Neural progenitor cell (in vitro differentiated cells): ENCODE data around the gene PLB1. TPM values are rescaled to one million over a fixed set of nuclear protein-coding genes. Genes with fewer than 3 reads are reported as not detected.

Experiments used
- DNase-seq: peaks from one replicate; pipeline ENCODE4 v3.0.0-alpha.2; 2016; ENCODE audit warnings: low spot score
- H2AFZ ChIP-seq: fragments of 200-600 bp; sonication (generic); replicated peaks from 2 replicates; pipeline ENCODE4 v1.6.1; 2016; ENCODE audit warnings: antibody characterized with exemption
- H3F3A ChIP-seq: fragments of 200-600 bp; sonication (generic); 2 replicates; pipeline ENCODE4 v1.6.1; 2016; ENCODE audit warnings: antibody characterized with exemption, low read depth
- H3K27ac ChIP-seq: fragments of 200-600 bp; sonication (generic); 2 replicates; pipeline ENCODE4 v1.5.1; 2016; ENCODE audit warnings: mild to moderate bottlenecking
- H3K27me3 ChIP-seq: fragments of 200-600 bp; sonication (generic); 2 replicates; pipeline ENCODE4 v1.6.1; 2016; ENCODE audit warnings: mild to moderate bottlenecking, moderate library complexity
- H3K36me3 ChIP-seq: fragments of 200-600 bp; sonication (generic); 2 replicates; pipeline ENCODE4 v1.5.1; 2016
- H3K4me1 ChIP-seq: fragments of 200-600 bp; sonication (generic); 2 replicates; pipeline ENCODE4 v1.6.1; 2016; ENCODE audit warnings: mixed run types
- H3K4me2 ChIP-seq: fragments of 200-600 bp; sonication (generic); 2 replicates; pipeline ENCODE4 v1.6.1; 2016
- H3K4me3 ChIP-seq: fragments of 200-600 bp; sonication (generic); 2 replicates; pipeline ENCODE4 v1.5.1; 2016
- H3K79me2 ChIP-seq: fragments of 200-600 bp; sonication (generic); 2 replicates; pipeline ENCODE4 v1.6.1; 2016; ENCODE audit warnings: low read depth
- H3K9ac ChIP-seq: fragments of 200-600 bp; sonication (generic); 2 replicates; pipeline ENCODE4 v1.6.1; 2016
- H3K9me3 ChIP-seq: fragments of 200-600 bp; sonication (generic); 2 replicates; pipeline ENCODE4 v1.5.1; 2016; ENCODE audit warnings: low read depth
- H4K20me1 ChIP-seq: fragments of 200-600 bp; sonication (generic); 2 replicates; pipeline ENCODE4 v1.6.1; 2016; ENCODE audit warnings: low read depth
- H3K27ac Mint-ChIP-seq: 3 replicates; pipeline ENCODE4 v1.8.0; 2021; ENCODE audit warnings: mixed read lengths
- H3K27me3 Mint-ChIP-seq: 2 replicates; pipeline ENCODE4 v1.8.0; 2022; ENCODE audit warnings: low read depth, mild to moderate bottlenecking, inconsistent platforms, moderate library complexity, mixed read lengths; ENCODE audit not compliant: insufficient read depth
- H3K36me3 Mint-ChIP-seq: 3 replicates; pipeline ENCODE4 v1.8.0; 2021; ENCODE audit warnings: mixed read lengths
- H3K4me1 Mint-ChIP-seq: 3 replicates; pipeline ENCODE4 v1.8.0; 2021; ENCODE audit warnings: mixed read lengths
- H3K4me3 Mint-ChIP-seq: 3 replicates; pipeline ENCODE4 v1.8.0; 2021; ENCODE audit warnings: mild to moderate bottlenecking, moderate library complexity, mixed read lengths
- H3K9me3 Mint-ChIP-seq: 3 replicates; pipeline ENCODE4 v1.8.0; 2020; ENCODE audit warnings: mixed read lengths
- EZH2 ChIP-seq: fragments of 200-600 bp; sonication (generic); IDR thresholded peaks from 2 replicates; pipeline ENCODE4 v1.6.1; 2017; ENCODE audit warnings: antibody characterized with exemption, mild to moderate bottlenecking, moderate library complexity
- EZH2phosphoT487 ChIP-seq: fragments of 200-600 bp; sonication (generic); IDR thresholded peaks from 2 replicates; pipeline ENCODE4 v1.6.1; 2017; ENCODE audit warnings: antibody characterized with exemption
- total RNA-seq: library from RNA; depleted of rRNA; stranded (reverse); fragments of >200 nt; gene quantifications from 2 replicates; pipeline ENCODE4 v1.2.3, GENCODE V29; 2015; ENCODE audit warnings: low replicate concordance
- TF ChIP-seq, protein P1 (sequence below): fragments of 200-600 bp; sonication (generic); IDR thresholded peaks from 2 replicates; pipeline ENCODE4 v1.5.1; 2017; ENCODE audit warnings: antibody characterized with exemption, mild to moderate bottlenecking

PLB1 gene
- total RNA-seq, 1 donor from 2014 or later, result not detected

DNA sequence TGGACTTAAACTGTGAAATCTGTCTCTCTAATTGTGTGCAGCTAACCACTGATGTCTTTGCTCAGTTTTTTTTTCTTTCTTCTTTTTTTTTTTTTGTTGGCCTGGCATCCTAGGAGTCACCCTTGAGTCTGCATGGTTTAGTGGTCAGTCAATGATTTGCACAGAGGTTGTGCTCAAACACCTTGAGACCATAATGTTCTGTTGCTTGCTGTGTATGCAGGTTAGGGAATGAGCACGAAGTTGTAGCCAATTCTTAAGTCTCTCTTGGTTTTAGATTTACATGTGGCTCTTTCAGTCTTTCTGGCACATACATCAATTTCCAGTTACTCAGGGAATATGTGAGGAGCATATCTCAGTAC is 16.7 kb downstream of the PLB1 start:
- Histone ChIP-seq H3K79me2 (no peaks in the 10 kb centered on the region), H3K4me3 (no peak overlapping the region), H3K4me1 (no peaks in the 10 kb centered on the region), H3K9ac (no peak overlapping the region), H3K4me2 (no peak overlapping the region), H3K27me3 (peaks cover 19% of the 10 kb centered on the region), H3K36me3 (no peaks in the 10 kb centered on the region), H3F3A (no peaks in the 10 kb centered on the region), H3K9me3 (no peaks in the 10 kb centered on the region), H4K20me1 (no peaks in the 10 kb centered on the region), H3K27ac (no peak overlapping the region), H2AFZ (no peak overlapping the region)
- no peak overlapping the region for H3K27ac Mint-ChIP-seq
- no peak for DNase-seq
- no peaks in the 10 kb centered on the region for H3K36me3 Mint-ChIP-seq
- H3K4me3 Mint-ChIP-seq, result no peak overlapping the region
- peaks cover 15% of the 10 kb centered on the region for H3K9me3 Mint-ChIP-seq
- no peaks in the 10 kb centered on the region for H3K4me1 Mint-ChIP-seq
- TF ChIP-seq EZH2phosphoT487 (no peak), EZH2 (no peak)
- TF ChIP-seq, protein P1, sequence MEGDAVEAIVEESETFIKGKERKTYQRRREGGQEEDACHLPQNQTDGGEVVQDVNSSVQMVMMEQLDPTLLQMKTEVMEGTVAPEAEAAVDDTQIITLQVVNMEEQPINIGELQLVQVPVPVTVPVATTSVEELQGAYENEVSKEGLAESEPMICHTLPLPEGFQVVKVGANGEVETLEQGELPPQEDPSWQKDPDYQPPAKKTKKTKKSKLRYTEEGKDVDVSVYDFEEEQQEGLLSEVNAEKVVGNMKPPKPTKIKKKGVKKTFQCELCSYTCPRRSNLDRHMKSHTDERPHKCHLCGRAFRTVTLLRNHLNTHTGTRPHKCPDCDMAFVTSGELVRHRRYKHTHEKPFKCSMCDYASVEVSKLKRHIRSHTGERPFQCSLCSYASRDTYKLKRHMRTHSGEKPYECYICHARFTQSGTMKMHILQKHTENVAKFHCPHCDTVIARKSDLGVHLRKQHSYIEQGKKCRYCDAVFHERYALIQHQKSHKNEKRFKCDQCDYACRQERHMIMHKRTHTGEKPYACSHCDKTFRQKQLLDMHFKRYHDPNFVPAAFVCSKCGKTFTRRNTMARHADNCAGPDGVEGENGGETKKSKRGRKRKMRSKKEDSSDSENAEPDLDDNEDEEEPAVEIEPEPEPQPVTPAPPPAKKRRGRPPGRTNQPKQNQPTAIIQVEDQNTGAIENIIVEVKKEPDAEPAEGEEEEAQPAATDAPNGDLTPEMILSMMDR, result no peak
- H3K27me3 Mint-ChIP-seq, result peaks cover 2% of the 10 kb centered on the region

DNA sequence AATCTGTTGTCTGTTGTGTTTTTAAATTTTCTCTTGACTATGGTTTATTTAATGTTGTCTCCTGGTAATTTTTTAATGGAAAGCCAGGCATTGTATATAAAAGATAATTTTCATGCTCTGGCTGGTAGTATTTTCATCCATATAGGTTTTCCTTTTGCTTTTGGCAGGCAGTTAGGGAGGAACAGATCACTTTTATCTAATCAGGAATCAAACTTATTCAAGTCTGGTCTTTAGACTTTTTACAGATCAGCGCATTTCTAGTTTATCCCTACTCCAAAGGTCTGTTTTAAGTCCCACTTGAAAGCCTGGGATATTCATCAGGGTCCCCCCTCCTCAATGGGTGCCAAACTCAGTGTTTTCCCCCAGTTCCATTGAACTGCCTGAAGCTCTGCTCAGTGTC is 17.2 kb downstream of the PLB1 start:
- no peak overlapping the region for H3K4me3 Mint-ChIP-seq
- Histone ChIP-seq H3K79me2 (no peaks in the 10 kb centered on the region), H3K27me3 (peaks cover 19% of the 10 kb centered on the region), H3K27ac (no peak overlapping the region), H4K20me1 (no peaks in the 10 kb centered on the region), H3K9me3 (no peaks in the 10 kb centered on the region), H3K4me1 (no peaks in the 10 kb centered on the region), H2AFZ (no peak overlapping the region), H3K4me3 (no peak overlapping the region), H3K4me2 (no peak overlapping the region), H3K36me3 (no peaks in the 10 kb centered on the region), H3K9ac (no peak overlapping the region), H3F3A (no peaks in the 10 kb centered on the region)
- no peak for TF ChIP-seq EZH2
- H3K9me3 Mint-ChIP-seq, result peaks cover 15% of the 10 kb centered on the region
- H3K4me1 Mint-ChIP-seq, result no peaks in the 10 kb centered on the region
- no peaks in the 10 kb centered on the region for H3K36me3 Mint-ChIP-seq
- H3K27ac Mint-ChIP-seq, result no peak overlapping the region
- peaks cover 2% of the 10 kb centered on the region for H3K27me3 Mint-ChIP-seq
- DNase-seq, result no peak

DNA sequence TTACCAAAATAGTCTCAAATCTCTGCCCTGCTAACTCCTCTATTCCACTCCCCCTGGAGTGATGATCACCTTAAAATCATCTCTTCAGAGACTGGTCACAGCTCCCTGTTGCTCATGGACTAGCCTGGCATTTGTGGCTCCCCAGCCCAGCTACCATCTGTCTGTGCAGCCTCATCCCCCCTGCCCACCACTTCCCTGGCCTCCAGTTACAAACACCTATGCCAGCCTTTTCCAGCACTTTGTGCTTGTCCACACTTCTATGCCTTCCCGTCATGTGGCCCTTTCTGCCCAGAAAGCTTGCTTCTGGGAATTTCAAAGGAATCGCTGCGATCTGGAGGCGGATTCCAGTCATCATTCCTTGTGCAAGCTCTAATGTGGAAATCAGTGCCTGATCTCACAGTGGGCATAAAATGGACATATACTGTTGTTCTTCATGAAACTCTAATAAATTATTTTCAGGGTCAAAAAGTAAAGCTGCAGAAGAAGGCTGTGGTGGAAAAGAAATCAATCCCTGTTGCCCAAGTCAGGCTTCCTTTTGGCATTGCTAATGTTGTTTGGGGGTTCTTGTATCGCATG is 19.4 kb downstream of the PLB1 start:
- DNase-seq, result no peak
- peaks cover 2% of the 10 kb centered on the region for H3K27me3 Mint-ChIP-seq
- H3K4me1 ChIP-seq, result no peaks in the 10 kb centered on the region
- no peaks in the 10 kb centered on the region for H3K79me2 ChIP-seq
- no peak overlapping the region for H3K4me2 ChIP-seq
- H3K36me3 ChIP-seq, result no peaks in the 10 kb centered on the region
- H4K20me1 ChIP-seq, result no peaks in the 10 kb centered on the region
- no peak overlapping the region for H3K4me3 Mint-ChIP-seq
- H3K9ac ChIP-seq, result no peak overlapping the region
- no peaks in the 10 kb centered on the region for H3K9me3 ChIP-seq
- no peaks in the 10 kb centered on the region for H3F3A ChIP-seq
- no peak overlapping the region for H2AFZ ChIP-seq
- H3K36me3 Mint-ChIP-seq, result no peaks in the 10 kb centered on the region
- H3K4me3 ChIP-seq, result no peak overlapping the region
- TF ChIP-seq, protein P1, result no peak
- TF ChIP-seq EZH2, result no peak
- no peak for TF ChIP-seq EZH2phosphoT487
- H3K4me1 Mint-ChIP-seq, result no peaks in the 10 kb centered on the region
- no peak overlapping the region for H3K27ac ChIP-seq
- H3K27me3 ChIP-seq, result peaks cover 19% of the 10 kb centered on the region
- no peak overlapping the region for H3K27ac Mint-ChIP-seq
- H3K9me3 Mint-ChIP-seq, result peaks cover 15% of the 10 kb centered on the region

DNA sequence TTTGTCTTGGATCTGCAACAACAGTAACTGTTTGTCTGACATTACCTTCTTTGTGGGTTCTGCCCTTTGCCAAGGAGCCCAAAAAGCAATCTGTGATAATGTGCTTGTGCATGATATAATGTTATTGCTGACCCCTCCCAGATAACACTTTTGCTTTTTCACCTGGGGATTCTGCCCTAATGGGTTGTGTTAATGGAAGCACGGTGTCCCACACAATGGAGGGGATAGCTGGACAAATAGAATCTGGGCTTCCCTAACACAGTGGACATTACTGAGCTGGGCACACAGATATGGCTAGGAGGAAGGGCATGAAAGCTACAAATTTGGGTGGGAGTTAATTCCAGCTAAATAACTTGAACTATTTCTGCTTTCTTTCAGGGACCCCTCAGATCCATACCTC is 20.6 kb downstream of the PLB1 start:
- no peaks in the 10 kb centered on the region for H3F3A ChIP-seq
- no peak overlapping the region for H3K4me2 ChIP-seq
- Mint-ChIP-seq H3K27me3 (peaks cover 3% of the 10 kb centered on the region), H3K4me3 (no peak overlapping the region), H3K27ac (no peak overlapping the region), H3K9me3 (peaks cover 14% of the 10 kb centered on the region), H3K4me1 (peaks cover 2% of the 10 kb centered on the region), H3K36me3 (no peaks in the 10 kb centered on the region)
- H3K27me3 ChIP-seq, result peaks cover 29% of the 10 kb centered on the region
- H2AFZ ChIP-seq, result no peak overlapping the region
- H3K4me1 ChIP-seq, result no peaks in the 10 kb centered on the region
- no peaks in the 10 kb centered on the region for H3K36me3 ChIP-seq
- no peak for DNase-seq
- H4K20me1 ChIP-seq, result no peaks in the 10 kb centered on the region
- no peaks in the 10 kb centered on the region for H3K79me2 ChIP-seq
- no peaks in the 10 kb centered on the region for H3K9me3 ChIP-seq
- H3K27ac ChIP-seq, result no peak overlapping the region
- no peak overlapping the region for H3K9ac ChIP-seq
- no peak overlapping the region for H3K4me3 ChIP-seq
- TF ChIP-seq EZH2 (no peak), EZH2phosphoT487 (no peak)
- TF ChIP-seq, protein P1, result no peak
